HEK293 (cell line): ENCODE data around the gene ZFP36L1.
A peak's percentile ranks its signal among the peaks of the same experiment; 100 is the strongest.

Experiments
- EGR2 ChIP-seq: fragments of 450-650 bp; formaldehyde crosslinking; IDR thresholded peaks from 2 replicates; pipeline ENCODE4 v1.5.1; 2016; ENCODE audit warnings: low read depth, missing biosample characterization, missing genetic modification characterization
- PRDM2 ChIP-seq: fragments of 450-650 bp; formaldehyde crosslinking; IDR thresholded peaks from 2 replicates; pipeline ENCODE4 v1.5.1; 2016; ENCODE audit warnings: missing biosample characterization, missing genetic modification characterization, borderline replicate concordance
- PRDM4 ChIP-seq: fragments of 450-650 bp; formaldehyde crosslinking; IDR thresholded peaks from 2 replicates; pipeline ENCODE4 v1.5.1; 2017; ENCODE audit warnings: missing biosample characterization, missing genetic modification characterization
- ZBTB17 ChIP-seq: fragments of 450-650 bp; formaldehyde crosslinking; IDR thresholded peaks from 2 replicates; pipeline ENCODE4 v1.5.1; 2016; ENCODE audit warnings: missing biosample characterization, missing genetic modification characterization
- ZBTB49 ChIP-seq: fragments of 450-650 bp; formaldehyde crosslinking; IDR thresholded peaks from 2 replicates; pipeline ENCODE4 v1.5.1; 2016; ENCODE audit warnings: missing biosample characterization, missing genetic modification characterization, low read depth
- ZFHX2 ChIP-seq: fragments of 450-650 bp; formaldehyde crosslinking; conservative IDR thresholded peaks from 2 replicates; pipeline ENCODE4 v1.5.1; 2016; ENCODE audit warnings: missing biosample characterization, missing genetic modification characterization
- ZNF133 ChIP-seq: fragments of 450-650 bp; formaldehyde crosslinking; IDR thresholded peaks from 2 replicates; pipeline ENCODE4 v1.5.1; 2016; ENCODE audit warnings: missing biosample characterization, missing genetic modification characterization
- ZNF202 ChIP-seq: fragments of 450-650 bp; formaldehyde crosslinking; IDR thresholded peaks from 2 replicates; pipeline ENCODE4 v1.5.1; 2016; ENCODE audit warnings: missing biosample characterization, missing genetic modification characterization, borderline replicate concordance
- ZNF211 ChIP-seq: fragments of 450-650 bp; formaldehyde crosslinking; IDR thresholded peaks from 2 replicates; pipeline ENCODE4 v1.5.1; 2016; ENCODE audit warnings: low read depth, missing biosample characterization, missing genetic modification characterization
- ZNF239 ChIP-seq: fragments of 450-650 bp; formaldehyde crosslinking; IDR thresholded peaks from 2 replicates; pipeline ENCODE4 v1.5.1; 2016; ENCODE audit warnings: missing biosample characterization, missing genetic modification characterization
- ZNF24 ChIP-seq: fragments of 450-650 bp; formaldehyde crosslinking; IDR thresholded peaks from 2 replicates; pipeline ENCODE4 v1.5.1; 2016; ENCODE audit warnings: missing biosample characterization, missing genetic modification characterization
- ZNF26 ChIP-seq: fragments of 450-650 bp; formaldehyde crosslinking; IDR thresholded peaks from 2 replicates; pipeline ENCODE4 v1.5.1; 2016; ENCODE audit warnings: missing biosample characterization, missing genetic modification characterization
- ZNF274 ChIP-seq, 2 experiments: fragments of 200-500 bp in 1 of 2; fragments of 450-650 bp in 1 of 2; sonication (Bioruptor generic) in 1 of 2; formaldehyde crosslinking in 1 of 2; IDR thresholded peaks; 2 replicates each; pipeline versions ENCODE4 v1.5.1 to v1.6.1; 2014 to 2016; ENCODE audit warnings: borderline replicate concordance in 1 of 2, inconsistent platforms in 1 of 2, low read length in 1 of 2, missing biosample characterization in 1 of 2, missing genetic modification characterization in 1 of 2
- ZNF311 ChIP-seq: fragments of 450-650 bp; formaldehyde crosslinking; IDR thresholded peaks from 2 replicates; pipeline ENCODE4 v1.5.1; 2017; ENCODE audit warnings: missing biosample characterization, missing genetic modification characterization, borderline replicate concordance
- ZNF391 ChIP-seq: fragments of 450-650 bp; formaldehyde crosslinking; IDR thresholded peaks from 2 replicates; pipeline ENCODE4 v1.5.1; 2016; ENCODE audit warnings: low read depth, missing biosample characterization, missing genetic modification characterization, borderline replicate concordance
- ZNF416 ChIP-seq: fragments of 450-650 bp; formaldehyde crosslinking; IDR thresholded peaks from 2 replicates; pipeline ENCODE4 v1.5.1; 2016; ENCODE audit warnings: missing biosample characterization, missing genetic modification characterization
- ZNF433 ChIP-seq: fragments of 450-650 bp; formaldehyde crosslinking; IDR thresholded peaks from 2 replicates; pipeline ENCODE4 v1.5.1; 2016; ENCODE audit warnings: missing biosample characterization, missing genetic modification characterization, low read depth
- ZNF626 ChIP-seq: fragments of 450-650 bp; sonication (Bioruptor Pico); formaldehyde crosslinking; IDR thresholded peaks from 2 replicates; pipeline ENCODE4 v1.5.1; 2018; ENCODE audit warnings: missing biosample characterization, missing genetic modification characterization, inconsistent platforms
- ZNF664 ChIP-seq: fragments of 450-650 bp; formaldehyde crosslinking; IDR thresholded peaks from 2 replicates; pipeline ENCODE4 v1.5.1; 2016; ENCODE audit warnings: missing biosample characterization, missing genetic modification characterization
- ZNF701 ChIP-seq: fragments of 450-650 bp; formaldehyde crosslinking; IDR thresholded peaks from 2 replicates; pipeline ENCODE4 v1.5.1; 2016; ENCODE audit warnings: missing biosample characterization, missing genetic modification characterization
- ZNF791 ChIP-seq: fragments of 450-650 bp; formaldehyde crosslinking; IDR thresholded peaks from 2 replicates; pipeline ENCODE4 v1.5.1; 2016; ENCODE audit warnings: missing biosample characterization, missing genetic modification characterization
- ZSCAN16 ChIP-seq: fragments of 450-650 bp; formaldehyde crosslinking; IDR thresholded peaks from 2 replicates; pipeline ENCODE4 v1.5.1; 2016; ENCODE audit warnings: missing biosample characterization, missing genetic modification characterization
- TF ChIP-seq, protein P1 (sequence below): fragments of 450-650 bp; formaldehyde crosslinking; IDR thresholded peaks from 2 replicates; pipeline ENCODE4 v1.5.1; 2016; ENCODE audit warnings: missing biosample characterization, missing genetic modification characterization, borderline replicate concordance

The ZFP36L1 gene

GRCh38 chr14:68794851-68795596 is 2.2 kb upstream of the ZFP36L1 start (continued):
- TF ChIP-seq, protein P1, sequence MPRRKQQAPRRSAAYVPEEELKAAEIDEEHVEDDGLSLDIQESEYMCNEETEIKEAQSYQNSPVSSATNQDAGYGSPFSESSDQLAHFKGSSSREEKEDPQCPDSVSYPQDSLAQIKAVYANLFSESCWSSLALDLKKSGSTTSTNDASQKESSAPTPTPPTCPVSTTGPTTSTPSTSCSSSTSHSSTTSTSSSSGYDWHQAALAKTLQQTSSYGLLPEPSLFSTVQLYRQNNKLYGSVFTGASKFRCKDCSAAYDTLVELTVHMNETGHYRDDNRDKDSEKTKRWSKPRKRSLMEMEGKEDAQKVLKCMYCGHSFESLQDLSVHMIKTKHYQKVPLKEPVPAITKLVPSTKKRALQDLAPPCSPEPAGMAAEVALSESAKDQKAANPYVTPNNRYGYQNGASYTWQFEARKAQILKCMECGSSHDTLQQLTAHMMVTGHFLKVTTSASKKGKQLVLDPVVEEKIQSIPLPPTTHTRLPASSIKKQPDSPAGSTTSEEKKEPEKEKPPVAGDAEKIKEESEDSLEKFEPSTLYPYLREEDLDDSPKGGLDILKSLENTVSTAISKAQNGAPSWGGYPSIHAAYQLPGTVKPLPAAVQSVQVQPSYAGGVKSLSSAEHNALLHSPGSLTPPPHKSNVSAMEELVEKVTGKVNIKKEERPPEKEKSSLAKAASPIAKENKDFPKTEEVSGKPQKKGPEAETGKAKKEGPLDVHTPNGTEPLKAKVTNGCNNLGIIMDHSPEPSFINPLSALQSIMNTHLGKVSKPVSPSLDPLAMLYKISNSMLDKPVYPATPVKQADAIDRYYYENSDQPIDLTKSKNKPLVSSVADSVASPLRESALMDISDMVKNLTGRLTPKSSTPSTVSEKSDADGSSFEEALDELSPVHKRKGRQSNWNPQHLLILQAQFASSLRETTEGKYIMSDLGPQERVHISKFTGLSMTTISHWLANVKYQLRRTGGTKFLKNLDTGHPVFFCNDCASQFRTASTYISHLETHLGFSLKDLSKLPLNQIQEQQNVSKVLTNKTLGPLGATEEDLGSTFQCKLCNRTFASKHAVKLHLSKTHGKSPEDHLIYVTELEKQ (tag by site-specific recombination), result no peak
- TF ChIP-seq PRDM4, result peak; percentile 79
- TF ChIP-seq EGR2 (tag by site-specific recombination), result peak; percentile 35; the same call in 1 of the 2 replicates
- no peak for TF ChIP-seq ZNF274 (IDR thresholded peaks at IDR 0.05; ENCODE audit: low read length)
- no peak for TF ChIP-seq ZNF274 (tag by site-specific recombination; IDR thresholded peaks at IDR 0.05; ENCODE audit: borderline replicate concordance)
- no peak for TF ChIP-seq ZNF24 (tag by site-specific recombination)
- no peak for TF ChIP-seq ZNF311
- TF ChIP-seq ZNF202 (tag by site-specific recombination), result no peak
- TF ChIP-seq ZNF239 (tag by site-specific recombination), result no peak
- TF ChIP-seq ZNF433, result no peak
- TF ChIP-seq ZNF391 (tag by site-specific recombination), result no peak
- no peak for TF ChIP-seq ZNF791 (tag by site-specific recombination)
- no peak for TF ChIP-seq ZNF626
- TF ChIP-seq ZNF211 (tag by site-specific recombination), result no peak
- no peak for TF ChIP-seq PRDM2 (tag by site-specific recombination)
- no peak for TF ChIP-seq ZSCAN16 (tag by site-specific recombination)
- TF ChIP-seq ZBTB17 (tag by site-specific recombination), result no peak
- TF ChIP-seq ZNF26, result no peak
- TF ChIP-seq ZFHX2 (tag by site-specific recombination), result peak; percentile 46; the same call in 1 of the 2 replicates
- no peak for TF ChIP-seq ZNF133
- no peak for TF ChIP-seq ZNF664
- no peak for TF ChIP-seq ZBTB49 (tag by site-specific recombination)
- TF ChIP-seq ZNF416 (tag by site-specific recombination), result no peak
- no peak for TF ChIP-seq ZNF701 (tag by site-specific recombination)
